Measurements from ENCODE around the gene SYNCRIP. TPM values are rescaled to one million over a fixed set of nuclear protein-coding genes. Genes with fewer than 3 reads are reported as not detected.

Gene SYNCRIP
- total RNA-seq, 1 experiment from 2014 or later, result 221 TPM

DNA sequence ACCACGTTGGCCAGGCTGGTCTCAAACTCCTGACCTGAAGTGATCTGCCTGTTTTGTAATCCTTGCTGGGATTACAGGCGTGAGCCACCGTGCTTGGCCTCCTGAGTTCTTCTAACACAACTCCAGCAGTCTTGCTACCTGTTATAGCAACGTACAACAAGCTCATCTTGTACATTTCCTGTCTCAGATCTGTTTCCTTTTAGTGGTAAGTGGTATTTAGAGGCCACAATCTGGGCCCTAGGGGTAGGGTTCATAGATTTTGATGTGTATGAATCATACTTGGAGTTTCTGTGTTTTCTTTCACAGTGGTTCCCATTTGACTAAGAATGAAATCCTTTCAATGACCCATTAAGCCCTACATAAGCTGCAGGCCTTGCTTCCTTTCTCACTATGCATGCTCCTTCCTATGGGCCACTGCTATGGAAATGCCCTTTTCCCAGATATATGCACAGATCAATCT lies 27.1 kb upstream of the SYNCRIP start:
- Histone ChIP-seq H3K27me3 (replicated peaks; ENCODE audit: insufficient read depth, low read depth, low read length, poor library complexity) (no peaks in the 10 kb centered on the region), H3K4me1 (ENCODE audit: insufficient read depth, low read length, poor library complexity, severe bottlenecking) (peaks cover 7% of the 10 kb centered on the region), H3K27ac (ENCODE audit: low read depth, low read length, poor library complexity, severe bottlenecking) (no peak overlapping the region), H3K36me3 (ENCODE audit: insufficient read depth, low read length, poor library complexity, severe bottlenecking) (peaks cover 19% of the 10 kb centered on the region), H3K9me3 (ENCODE audit: low read depth, low read length, poor library complexity, severe bottlenecking) (no peaks in the 10 kb centered on the region), H3K4me3 (ENCODE audit: low read depth, low read length, poor library complexity, severe bottlenecking) (no peak overlapping the region)
- BruUV-seq (replicated peaks), result no TSS peak
- no peak for TF ChIP-seq EZH2 (IDR thresholded peaks at IDR 0.05; ENCODE audit: borderline replicate concordance, low read depth, low read length, poor library complexity, severe bottlenecking)
- TF ChIP-seq, protein P1, sequence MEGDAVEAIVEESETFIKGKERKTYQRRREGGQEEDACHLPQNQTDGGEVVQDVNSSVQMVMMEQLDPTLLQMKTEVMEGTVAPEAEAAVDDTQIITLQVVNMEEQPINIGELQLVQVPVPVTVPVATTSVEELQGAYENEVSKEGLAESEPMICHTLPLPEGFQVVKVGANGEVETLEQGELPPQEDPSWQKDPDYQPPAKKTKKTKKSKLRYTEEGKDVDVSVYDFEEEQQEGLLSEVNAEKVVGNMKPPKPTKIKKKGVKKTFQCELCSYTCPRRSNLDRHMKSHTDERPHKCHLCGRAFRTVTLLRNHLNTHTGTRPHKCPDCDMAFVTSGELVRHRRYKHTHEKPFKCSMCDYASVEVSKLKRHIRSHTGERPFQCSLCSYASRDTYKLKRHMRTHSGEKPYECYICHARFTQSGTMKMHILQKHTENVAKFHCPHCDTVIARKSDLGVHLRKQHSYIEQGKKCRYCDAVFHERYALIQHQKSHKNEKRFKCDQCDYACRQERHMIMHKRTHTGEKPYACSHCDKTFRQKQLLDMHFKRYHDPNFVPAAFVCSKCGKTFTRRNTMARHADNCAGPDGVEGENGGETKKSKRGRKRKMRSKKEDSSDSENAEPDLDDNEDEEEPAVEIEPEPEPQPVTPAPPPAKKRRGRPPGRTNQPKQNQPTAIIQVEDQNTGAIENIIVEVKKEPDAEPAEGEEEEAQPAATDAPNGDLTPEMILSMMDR (conservative IDR thresholded peaks at IDR 0.05; ENCODE audit: low read depth, low read length), result no peak
- ChIA-PET POLR2A (ENCODE audit: low non-redundant PET) (no interaction called here), CTCF (no interaction called here)
- DNase-seq (ENCODE audit: low spot score), result no peak
- intact Hi-C loops (cut with micrococcal nuclease; ENCODE audit: unreplicated experiment), result loop anchor here (10.0 kb wide), 1 partner anchor 205 kb away; no protein-coding TSS in a partner anchor

DNA sequence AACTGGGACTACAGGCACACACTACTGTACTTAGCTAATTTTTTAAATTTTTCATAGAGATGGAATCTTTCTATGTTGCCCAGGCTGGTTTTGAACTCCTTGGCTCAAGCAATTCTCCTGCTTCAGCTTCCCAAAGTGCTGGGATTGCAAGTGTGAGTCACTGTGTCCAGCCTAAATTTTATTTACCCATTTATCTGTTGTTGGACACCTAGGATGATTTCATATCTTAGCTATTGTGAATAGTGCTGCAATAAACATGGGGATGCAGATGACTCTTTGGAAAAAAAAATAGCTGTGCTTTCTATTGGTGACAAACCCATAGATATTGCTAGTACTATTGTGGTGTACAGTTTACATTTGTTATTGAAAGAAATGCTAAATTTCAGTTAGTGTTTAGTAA lies 19.6 kb upstream of the SYNCRIP start:
- POLR2A ChIA-PET (ENCODE audit: low non-redundant PET), result no interaction called here
- no peaks in the 10 kb centered on the region for H3K27me3 ChIP-seq (replicated peaks; ENCODE audit: insufficient read depth, low read depth, low read length, poor library complexity)
- no peaks in the 10 kb centered on the region for H3K9me3 ChIP-seq (ENCODE audit: low read depth, low read length, poor library complexity, severe bottlenecking)
- peaks cover 6% of the 10 kb centered on the region for H3K4me1 ChIP-seq (ENCODE audit: insufficient read depth, low read length, poor library complexity, severe bottlenecking)
- no peak for TF ChIP-seq EZH2 (IDR thresholded peaks at IDR 0.05; ENCODE audit: borderline replicate concordance, low read depth, low read length, poor library complexity, severe bottlenecking)
- TF ChIP-seq, protein P1 (conservative IDR thresholded peaks at IDR 0.05; ENCODE audit: low read depth, low read length), result no peak
- CTCF ChIA-PET, result no interaction called here
- H3K27ac ChIP-seq (ENCODE audit: low read depth, low read length, poor library complexity, severe bottlenecking), result no peak overlapping the region
- intact Hi-C loops (cut with micrococcal nuclease; ENCODE audit: unreplicated experiment), result no loop called here
- H3K4me3 ChIP-seq (ENCODE audit: low read depth, low read length, poor library complexity, severe bottlenecking), result no peak overlapping the region
- no TSS peak for BruUV-seq (replicated peaks)
- H3K36me3 ChIP-seq (ENCODE audit: insufficient read depth, low read length, poor library complexity, severe bottlenecking), result no peaks in the 10 kb centered on the region
- no peak for DNase-seq (ENCODE audit: low spot score)

DNA sequence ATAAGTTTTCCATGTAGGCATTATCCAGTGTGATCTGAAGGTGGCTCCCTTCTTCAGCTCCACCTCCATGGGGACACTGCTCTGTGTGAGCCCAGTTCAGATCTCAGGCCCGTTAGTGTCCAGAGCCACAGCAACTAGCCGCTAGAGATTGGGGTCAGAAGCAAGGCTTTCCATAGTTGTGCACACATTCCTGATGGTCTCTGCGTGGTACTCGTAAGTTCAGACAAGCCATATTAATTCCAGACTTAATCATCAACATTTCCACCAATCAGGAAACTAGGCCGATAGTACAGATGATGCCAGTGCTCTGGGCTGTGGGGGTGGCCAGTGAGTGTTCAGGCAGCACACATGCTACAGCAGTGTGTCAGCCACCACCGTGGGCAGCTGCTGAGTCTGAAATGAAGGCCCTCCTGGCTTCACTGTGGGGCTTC lies 17.5 kb upstream of the SYNCRIP start:
- H3K9me3 ChIP-seq (ENCODE audit: low read depth, low read length, poor library complexity, severe bottlenecking), result no peaks in the 10 kb centered on the region
- peak; percentile 40 for DNase-seq (ENCODE audit: low spot score)
- TF ChIP-seq, protein P1 (conservative IDR thresholded peaks at IDR 0.05; ENCODE audit: low read depth, low read length), result 0 out of 2 replicates have a peak, but pooled peaks have one; percentile 13
- no peak for TF ChIP-seq EZH2 (IDR thresholded peaks at IDR 0.05; ENCODE audit: borderline replicate concordance, low read depth, low read length, poor library complexity, severe bottlenecking)
- BruUV-seq (replicated peaks), result no TSS peak
- H3K4me3 ChIP-seq (ENCODE audit: low read depth, low read length, poor library complexity, severe bottlenecking), result no peak overlapping the region
- ChIA-PET POLR2A (ENCODE audit: low non-redundant PET) (interaction anchor here (0.5 kb wide), 1 partner anchor 15 kb away, joined by 3 read pairs; no protein-coding TSS in a partner anchor), CTCF (interaction anchor here (0.5 kb wide), 1 partner anchor 1278 kb away, joined by 4 read pairs; no protein-coding TSS in a partner anchor)
- intact Hi-C loops (cut with micrococcal nuclease; ENCODE audit: unreplicated experiment), result no loop called here
- H3K36me3 ChIP-seq (ENCODE audit: insufficient read depth, low read length, poor library complexity, severe bottlenecking), result no peaks in the 10 kb centered on the region
- no peaks in the 10 kb centered on the region for H3K27me3 ChIP-seq (replicated peaks; ENCODE audit: insufficient read depth, low read depth, low read length, poor library complexity)
- H3K4me1 ChIP-seq (ENCODE audit: insufficient read depth, low read length, poor library complexity, severe bottlenecking), result peaks cover 6% of the 10 kb centered on the region
- no peak overlapping the region for H3K27ac ChIP-seq (ENCODE audit: low read depth, low read length, poor library complexity, severe bottlenecking)
